ENCODE data around the gene MAGI2. TPM values are rescaled to one million over a fixed set of nuclear protein-coding genes. Genes with fewer than 3 reads are reported as not detected.

The MAGI2 gene
- total and polyA plus RNA-seq, 2 experiments from 2014 or later = 10.4 to 26.4 TPM

GRCh38 chr7:79286181-79286580, 167.3 kb downstream of the MAGI2 start:
- H3K36me3 Mint-ChIP-seq (ENCODE audit: low read depth) = no peaks in the 10 kb centered on the region
- H3K9me3 Mint-ChIP-seq = no peaks in the 10 kb centered on the region
- Histone ChIP-seq H3K9me2 (ENCODE audit: insufficient read depth) (no peaks in the 10 kb centered on the region), H3K27me3 (ENCODE audit: insufficient read depth) (no peaks in the 10 kb centered on the region), H3K36me3 (ENCODE audit: insufficient read depth) (no peaks in the 10 kb centered on the region), H3K4me2 (no peak overlapping the region), H3K27ac (ENCODE audit: low read depth) (no peak overlapping the region), H2AFZ (no peak overlapping the region), H3K4me1 (ENCODE audit: insufficient read depth) (no peaks in the 10 kb centered on the region), H3F3A (replicated peaks; ENCODE audit: low read depth) (no peaks in the 10 kb centered on the region), H3K79me2 (replicated peaks; ENCODE audit: insufficient read depth) (no peaks in the 10 kb centered on the region), H3K4me3 (no peak overlapping the region), H4K20me1 (replicated peaks; ENCODE audit: insufficient read depth) (no peaks in the 10 kb centered on the region)
- no peak overlapping the region for H3K27ac Mint-ChIP-seq
- H3K4me1 Mint-ChIP-seq = no peaks in the 10 kb centered on the region
- H3K4me3 Mint-ChIP-seq = no peak overlapping the region
- TF ChIP-seq EZH2phosphoT487 (IDR thresholded peaks at IDR 0.05; ENCODE audit: unreplicated experiment) (no peak), CTCF (conservative IDR thresholded peaks at IDR 0.05; ENCODE audit: low read depth in 2 of 2) (no peak), EZH2 (IDR thresholded peaks at IDR 0.05; ENCODE audit: low read depth, unreplicated experiment) (no peak), ZNF331 (CRISPR knock-in tag; IDR thresholded peaks at IDR 0.05; ENCODE audit: low read depth) (no peak), POLR2AphosphoS5 (IDR thresholded peaks at IDR 0.05; ENCODE audit: low read depth) (no peak), CREB1 (CRISPR knock-in tag; IDR thresholded peaks at IDR 0.05; ENCODE audit: low read depth) (no peak), ZNF114 (CRISPR knock-in tag; IDR thresholded peaks at IDR 0.05) (no peak), REST (IDR thresholded peaks at IDR 0.05; ENCODE audit: unreplicated experiment) (no peak), NANOG (IDR thresholded peaks at IDR 0.05; ENCODE audit: borderline replicate concordance) (no peak), JUNB (IDR thresholded peaks at IDR 0.05; ENCODE audit: unreplicated experiment) (no peak), STAT1 (IDR thresholded peaks at IDR 0.05; ENCODE audit: unreplicated experiment) (no peak), ETS1 (IDR thresholded peaks at IDR 0.05) (no peak), ZNF462 (CRISPR knock-in tag; IDR thresholded peaks at IDR 0.05) (no peak)
- DNase-seq (ENCODE audit: low spot score) (no peak), ATAC-seq (no peak)
- H3K27me3 Mint-ChIP-seq (ENCODE audit: insufficient read depth, low read depth, poor library complexity) = no peaks in the 10 kb centered on the region
